NCI-H2107 (cell line): ENCODE results near the gene TMEM204.

Experiments used
- DNase-seq: peaks from one replicate; lab custom pipeline; 2025; lab: John Stamatoyannopoulos, UW

Gene TMEM204

DNA sequence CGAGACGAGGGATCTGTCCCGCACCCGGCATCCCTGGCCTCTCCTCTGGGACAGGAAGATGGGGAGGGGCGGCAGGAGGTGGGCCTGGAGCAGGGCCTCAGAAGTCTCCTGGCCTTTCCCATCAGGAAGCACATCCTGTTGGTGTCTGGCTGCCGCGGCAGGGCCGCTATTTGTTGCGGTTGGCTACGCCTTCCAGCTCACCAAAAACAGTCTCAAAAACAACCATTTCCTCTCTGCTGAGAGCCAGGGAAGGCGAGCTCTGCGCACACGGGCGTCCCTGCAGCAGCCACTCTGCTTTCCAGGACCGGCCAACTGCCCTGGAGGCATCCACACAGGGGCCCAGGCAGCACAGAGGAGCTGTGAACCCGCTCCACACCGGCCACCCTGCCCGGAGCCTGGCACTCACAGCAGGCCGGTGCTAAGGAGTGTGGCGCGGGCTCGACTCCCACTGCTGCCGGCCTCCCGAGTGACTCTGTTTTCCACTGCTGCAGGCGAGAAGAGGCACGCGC lies at the start of gene TMEM204:
TMEM204 (plus strand) TSS at position 224 of the 509 bp plus-strand sequence. CDS start 610 bp downstream, outside the sequence.
- no peak for DNase-seq

DNA sequence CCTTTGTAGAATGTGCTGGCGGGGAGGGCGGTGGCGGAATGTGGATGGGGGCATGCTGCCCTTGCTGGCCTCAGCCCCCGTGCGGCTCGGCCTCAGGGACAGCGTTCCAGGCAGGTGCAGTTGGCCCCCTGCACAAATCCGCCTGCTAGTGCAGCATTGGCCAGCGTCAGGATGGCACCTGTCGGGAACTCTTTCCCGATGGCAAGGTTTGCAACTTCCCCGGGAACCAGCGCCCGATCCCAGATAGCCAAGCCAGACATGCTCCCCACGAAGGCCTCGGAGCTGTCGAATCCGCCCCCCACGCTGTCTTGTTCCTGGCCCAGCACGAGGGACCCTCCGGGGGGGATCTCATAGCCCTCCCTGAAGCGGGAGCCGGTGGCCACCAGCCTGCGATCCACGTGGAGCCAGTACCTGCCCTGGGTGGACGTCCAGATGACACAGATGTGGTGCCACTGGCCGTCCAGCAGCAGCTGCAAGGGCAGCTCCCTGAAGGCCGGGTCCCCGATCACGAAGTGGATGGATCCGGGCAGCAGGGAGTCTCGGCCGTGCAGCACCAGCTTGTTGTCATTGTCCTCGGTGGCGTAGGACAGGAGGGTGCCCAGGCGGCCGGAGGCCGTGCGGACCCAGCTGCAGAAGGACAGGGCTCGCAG lies 47.5 kb upstream of the TMEM204 start:
- no peak for DNase-seq

DNA sequence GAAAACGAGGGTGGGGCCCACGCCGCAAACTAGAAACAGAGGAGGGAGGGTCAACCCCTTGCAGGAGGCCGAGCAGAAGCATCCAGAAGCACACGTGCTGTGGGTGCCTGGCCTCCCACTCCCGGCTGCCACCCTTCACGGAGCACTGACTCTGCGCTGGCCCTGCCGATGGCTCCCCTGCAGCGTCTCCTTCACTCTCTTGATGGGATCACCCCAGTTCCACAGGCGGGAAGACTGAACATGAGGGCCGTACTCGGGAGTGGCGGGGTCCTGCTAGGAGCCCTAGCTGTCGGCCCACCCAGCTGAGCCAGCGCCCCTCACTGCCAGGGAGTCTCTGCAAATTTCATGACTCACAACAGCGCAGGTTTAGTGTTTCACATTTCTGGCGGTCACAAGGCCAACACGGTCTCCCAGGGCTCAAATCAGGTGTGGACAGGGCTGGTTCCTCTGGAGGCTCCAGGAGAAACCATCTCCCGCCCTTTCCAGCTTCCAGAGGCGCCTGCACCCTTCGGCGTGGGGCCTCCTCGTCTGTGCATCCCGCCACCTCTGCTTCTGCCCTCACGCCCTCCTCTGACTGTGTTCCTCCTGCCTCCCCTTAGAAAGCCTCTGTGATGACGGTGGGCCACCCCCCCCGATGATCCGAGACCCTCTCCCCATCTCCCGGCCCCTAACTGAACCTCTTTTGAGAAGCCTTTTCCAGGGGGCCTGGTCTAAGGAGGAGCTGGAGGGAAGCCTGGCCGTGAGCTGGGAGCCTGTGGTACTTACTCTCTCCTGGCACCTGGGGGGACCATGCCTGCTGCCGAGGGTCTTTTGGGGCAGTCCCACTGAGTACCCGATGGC lies 46.7 kb upstream of the TMEM204 start:
- no peak for DNase-seq

DNA sequence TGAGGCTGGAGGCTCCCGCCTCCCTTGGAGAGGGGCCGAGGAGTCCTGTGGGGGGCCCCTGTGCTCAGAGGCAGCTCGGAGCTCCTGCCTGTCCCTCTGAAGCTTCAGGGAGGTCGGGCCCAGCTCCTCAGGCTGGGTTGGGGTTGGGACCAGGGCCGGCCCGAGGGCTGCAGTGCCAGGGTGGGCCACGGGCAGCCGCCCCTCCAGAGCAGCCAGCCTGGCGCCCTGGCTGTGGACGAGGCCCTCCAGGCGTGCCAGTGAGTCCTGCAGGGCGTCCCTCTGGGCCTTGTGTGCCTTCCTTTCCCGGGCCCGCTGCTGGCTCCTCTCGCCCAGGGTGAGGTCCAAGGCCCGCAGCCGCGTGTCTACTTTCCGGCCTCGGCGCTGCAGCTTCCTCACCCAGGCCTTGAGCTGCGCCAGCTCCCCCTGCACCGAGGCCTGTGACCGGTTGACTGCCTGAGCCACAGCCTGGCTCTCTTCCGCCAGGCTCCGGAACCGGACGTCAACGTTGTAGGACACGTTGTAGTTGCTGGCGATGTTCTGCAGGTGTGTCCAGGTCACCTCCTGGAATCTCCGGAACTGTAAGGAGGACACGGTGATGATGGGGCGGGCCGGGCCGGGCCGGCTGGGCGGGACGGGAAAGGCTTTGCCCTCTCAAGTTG lies 45.9 kb upstream of the TMEM204 start:
- no peak for DNase-seq

DNA sequence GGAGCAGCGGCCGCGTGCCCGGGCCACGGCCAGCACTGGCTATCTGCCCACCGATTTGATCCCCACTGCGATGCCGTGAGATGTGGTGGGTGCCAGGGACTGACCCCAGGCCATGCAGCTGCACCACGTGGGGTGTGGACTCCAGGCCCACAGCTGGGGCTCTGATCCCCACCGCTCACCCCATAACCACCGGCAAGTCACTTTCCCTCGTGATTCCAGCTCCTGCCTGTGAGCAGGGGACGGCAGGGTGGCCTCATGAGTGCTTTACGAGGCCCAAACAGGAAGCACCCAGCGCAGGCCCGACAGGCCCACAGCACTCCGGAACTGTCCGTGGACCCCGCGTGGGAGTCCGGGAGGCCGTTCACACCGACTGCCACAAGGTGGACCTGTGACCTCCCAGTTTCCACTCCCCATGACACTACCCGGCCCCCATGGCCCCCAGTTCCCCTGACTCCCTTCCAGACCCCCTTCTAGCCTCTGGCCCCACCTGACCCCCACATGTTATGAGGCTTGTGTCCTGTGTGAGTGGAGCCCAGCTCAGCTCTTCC lies 45.3 kb upstream of the TMEM204 start:
- no peak for DNase-seq

DNA sequence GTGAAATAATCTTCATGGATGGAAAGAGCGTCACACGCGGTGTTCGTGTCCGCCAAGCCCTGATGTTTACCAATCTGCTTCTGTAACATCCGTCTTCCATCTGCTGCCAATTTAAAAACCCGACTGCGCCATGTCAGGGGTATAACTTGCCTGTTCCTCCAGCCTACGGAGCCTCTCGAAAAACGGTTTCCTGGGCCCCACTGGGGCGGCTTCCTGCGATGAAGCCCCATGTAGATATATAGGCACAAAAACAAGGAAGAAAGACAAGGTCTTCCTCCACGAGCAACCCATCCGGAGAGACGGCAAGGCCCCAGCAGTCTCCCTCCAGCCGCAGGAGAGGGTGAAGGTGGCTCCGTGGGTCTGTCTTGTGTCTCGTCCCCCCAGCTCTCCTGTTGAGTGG lies 44.8 kb upstream of the TMEM204 start, which contains the start of gene PTX4:
PTX4 (minus strand) TSS at position 326 of the 400 bp plus-strand sequence; CDS start at position 291, 35 bp downstream.
- no peak for DNase-seq

DNA sequence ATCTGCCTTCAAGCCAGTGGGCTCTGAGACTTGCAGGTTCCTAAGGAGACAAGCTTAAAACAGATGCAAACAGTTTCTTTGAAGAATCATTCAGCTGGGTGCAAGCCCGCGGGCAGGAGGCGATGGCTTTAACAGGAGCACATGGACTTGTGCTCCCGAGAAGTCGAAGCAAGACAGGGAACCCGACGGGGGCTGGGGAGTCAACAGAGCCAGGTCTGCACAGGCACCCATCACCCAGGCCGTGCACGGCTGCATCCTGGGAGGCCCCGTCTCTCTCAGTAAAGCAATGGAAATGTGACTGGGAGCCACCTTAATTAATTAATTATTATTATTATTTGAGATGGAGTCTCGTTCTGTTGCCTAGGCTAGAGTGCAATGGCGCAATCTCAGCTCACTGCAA lies 44.4 kb upstream of the TMEM204 start:
- DNase-seq: no peak

DNA sequence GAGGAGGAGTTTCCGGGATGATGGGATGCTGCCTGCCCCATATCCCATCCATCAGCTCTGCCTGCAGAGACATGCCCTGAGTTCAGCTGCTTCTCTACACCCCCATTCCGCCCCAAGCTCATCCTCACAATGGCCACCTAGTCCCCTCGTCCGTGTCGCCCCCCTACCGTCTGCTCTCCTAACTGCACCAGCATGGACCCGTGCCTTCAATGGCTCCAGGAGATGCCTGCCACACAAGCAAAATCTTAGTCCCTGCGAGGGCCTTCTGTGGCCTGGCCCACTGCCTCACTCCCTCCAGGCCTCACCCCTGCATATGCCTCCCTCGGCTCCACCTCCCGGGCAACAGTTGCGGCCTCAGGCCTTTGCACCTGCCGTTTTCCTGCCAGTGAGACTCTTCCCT lies 42.1 kb upstream of the TMEM204 start:
- DNase-seq: no peak

DNA sequence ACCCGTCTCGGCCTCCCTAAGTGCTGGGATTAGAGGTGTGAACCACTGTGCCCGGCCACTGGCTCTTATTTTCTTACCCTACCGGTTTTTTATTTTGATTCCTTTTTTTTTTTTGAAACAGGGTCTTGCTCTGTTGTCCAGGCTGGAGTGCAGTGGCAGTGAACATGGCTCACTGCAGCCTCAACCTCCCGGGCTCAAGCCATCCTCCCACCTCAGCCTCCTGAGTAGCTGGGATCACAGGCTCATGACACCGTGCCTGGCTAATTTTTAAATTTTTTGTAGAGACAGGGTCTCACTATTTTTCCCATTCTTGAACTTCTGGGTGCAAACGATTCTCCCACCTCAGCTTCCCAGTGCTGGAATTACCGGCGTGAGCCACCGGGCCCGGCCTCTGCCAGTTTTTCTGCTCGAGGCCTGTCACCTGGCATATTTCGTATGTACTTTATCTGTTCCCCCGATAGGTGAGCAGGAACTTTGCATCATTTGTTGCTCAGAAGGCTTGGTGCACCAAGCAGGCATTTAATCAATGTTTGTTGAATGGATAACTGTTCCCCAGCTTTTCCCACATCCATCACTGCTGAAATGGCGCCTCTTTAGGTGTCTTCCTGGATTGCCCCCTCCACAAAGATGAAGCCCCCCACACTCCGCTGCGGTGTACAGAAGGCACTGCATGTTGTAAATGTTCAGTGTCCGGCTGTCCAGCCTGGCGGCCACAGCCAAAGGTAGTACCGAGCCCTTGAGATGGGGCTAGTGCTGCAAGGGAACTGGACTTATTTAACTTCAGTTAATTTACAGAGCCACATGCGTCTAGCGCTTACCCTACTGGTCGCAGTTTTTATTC lies 41.2 kb upstream of the TMEM204 start:
- DNase-seq: no peak

DNA sequence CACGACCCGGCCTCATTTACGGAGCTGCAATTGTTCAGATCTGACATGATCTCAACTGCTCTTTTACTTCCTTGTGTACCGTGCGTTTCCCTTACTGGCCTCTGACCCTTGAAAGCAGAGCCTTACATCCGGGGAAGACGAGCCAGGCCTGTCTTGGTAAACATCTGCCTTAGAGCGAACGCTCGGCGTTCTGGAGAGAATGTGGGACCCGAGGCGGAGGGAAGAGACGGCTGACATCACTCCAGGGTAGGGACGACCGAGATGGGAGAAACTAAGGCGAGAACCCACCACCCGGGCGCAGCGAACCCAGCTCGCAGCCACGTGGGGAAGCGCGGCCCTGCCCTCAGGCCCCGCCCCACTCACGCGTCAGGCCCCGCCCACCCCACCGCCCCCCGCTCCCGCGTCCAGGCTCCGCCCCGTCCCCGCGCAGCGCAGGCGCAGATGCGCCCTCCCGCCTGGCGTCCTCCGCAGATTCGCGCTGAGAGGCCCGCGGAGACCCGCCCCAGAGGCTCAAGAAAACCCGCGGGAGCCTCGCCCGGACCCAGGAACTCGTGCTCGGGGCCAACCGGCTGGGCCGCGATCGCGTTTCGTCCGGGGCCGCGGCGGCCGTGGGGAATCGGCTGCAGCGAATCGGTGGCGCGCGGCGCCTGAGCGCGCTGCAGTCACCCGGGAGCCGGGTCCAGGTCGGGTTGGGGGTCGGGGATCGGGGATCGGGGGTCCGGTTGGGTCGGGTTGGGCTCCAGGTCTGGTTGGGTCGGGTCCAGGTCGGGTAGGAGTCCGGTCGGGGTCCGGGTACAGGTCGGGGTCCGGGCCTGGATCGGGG lies 40.3 kb upstream of the TMEM204 start, which contains the start of gene TELO2:
TELO2 (plus strand) TSS at position 438 of the 823 bp plus-strand sequence. CDS start 922 bp downstream, outside the sequence.
- peak; percentile 57 for DNase-seq

DNA sequence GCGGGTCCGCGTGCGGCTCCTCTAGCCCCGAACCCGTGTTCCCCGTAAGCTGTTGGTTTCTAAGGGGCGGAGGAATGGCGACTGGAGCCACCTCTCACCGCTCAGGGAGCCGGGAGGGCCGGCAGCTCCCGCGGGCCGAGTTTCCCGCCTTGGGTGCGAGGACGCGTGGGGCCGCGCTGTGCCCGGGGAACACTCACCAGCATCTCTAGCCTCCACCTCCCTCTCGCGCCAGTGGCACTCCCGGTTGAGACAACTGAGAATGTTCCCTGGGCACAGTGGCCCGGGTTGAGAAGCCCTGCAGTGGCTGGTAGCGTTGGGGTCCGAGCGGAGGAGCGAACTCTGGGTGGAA lies 39.7 kb upstream of the TMEM204 start:
- DNase-seq: no peak

DNA sequence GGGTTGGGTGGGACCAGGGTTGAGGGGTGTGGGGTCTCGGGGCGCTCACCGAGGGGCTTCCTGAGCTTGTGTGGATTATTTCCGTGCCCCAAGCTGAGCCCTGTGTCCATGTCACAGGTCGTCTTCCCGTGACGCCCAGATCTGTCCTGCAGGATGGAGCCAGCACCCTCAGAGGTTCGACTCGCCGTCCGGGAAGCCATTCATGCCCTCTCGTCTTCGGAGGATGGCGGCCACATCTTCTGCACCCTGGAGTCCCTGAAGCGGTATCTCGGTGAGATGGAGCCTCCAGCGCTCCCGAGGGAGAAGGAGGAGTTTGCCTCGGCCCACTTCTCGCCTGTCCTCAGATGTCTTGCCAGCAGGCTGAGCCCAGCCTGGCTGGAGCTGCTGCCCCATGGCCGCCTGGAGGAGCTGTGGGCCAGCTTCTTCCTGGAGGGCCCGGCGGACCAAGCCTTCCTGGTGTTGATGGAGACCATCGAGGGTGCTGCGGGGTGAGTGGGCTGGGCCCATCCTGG lies 39.3 kb upstream of the TMEM204 start:
- no peak for DNase-seq

DNA sequence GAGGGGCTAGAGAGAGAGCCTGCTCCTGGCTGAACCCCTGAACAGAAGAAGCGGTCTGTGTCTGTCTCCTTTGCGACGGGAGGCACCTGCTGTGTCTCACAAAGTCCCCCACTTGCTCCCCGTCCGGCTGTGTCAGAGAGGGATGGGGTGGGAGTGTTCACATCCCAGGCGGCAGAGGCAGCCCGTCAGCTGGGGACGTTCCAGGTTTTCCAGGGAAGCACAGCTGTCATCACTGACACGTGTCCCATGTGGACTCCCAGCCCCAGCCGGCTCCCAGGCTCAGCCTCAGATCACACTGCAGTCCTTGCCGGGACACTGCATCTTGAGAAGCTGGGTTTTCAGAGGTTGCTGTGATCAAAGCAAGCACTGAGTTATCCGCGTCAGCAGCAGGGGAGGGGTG lies 38.8 kb upstream of the TMEM204 start:
- no peak for DNase-seq

DNA sequence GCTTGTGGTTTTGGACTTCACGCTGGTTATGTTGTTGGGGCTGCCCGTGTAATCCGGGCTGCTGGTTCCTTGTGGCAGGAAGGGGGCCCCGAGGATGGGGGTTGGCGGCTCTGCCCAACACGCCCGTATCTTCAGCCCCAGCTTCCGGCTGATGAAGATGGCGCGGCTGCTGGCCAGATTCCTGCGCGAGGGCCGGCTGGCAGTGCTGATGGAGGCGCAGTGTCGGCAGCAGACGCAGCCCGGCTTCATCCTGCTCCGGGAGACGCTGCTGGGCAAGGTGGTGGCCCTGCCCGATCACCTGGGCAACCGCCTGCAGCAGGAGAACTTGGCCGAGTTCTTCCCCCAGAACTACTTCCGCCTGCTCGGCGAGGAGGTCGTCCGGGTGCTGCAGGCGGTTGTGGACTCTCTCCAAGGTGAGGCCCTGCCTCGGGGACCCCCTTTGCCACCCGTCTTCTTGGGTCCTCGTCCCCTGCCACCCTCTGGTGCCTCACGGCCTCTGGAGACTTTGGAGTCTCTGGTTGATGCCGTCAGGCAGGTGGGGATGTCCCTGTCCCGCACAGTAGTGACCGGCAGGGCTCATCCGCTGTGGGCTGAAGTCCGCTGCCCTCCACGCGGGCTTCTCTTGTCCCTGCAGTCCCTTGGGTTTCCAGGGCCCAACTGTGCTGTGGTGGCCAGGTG lies 38.1 kb upstream of the TMEM204 start:
- DNase-seq: no peak

DNA sequence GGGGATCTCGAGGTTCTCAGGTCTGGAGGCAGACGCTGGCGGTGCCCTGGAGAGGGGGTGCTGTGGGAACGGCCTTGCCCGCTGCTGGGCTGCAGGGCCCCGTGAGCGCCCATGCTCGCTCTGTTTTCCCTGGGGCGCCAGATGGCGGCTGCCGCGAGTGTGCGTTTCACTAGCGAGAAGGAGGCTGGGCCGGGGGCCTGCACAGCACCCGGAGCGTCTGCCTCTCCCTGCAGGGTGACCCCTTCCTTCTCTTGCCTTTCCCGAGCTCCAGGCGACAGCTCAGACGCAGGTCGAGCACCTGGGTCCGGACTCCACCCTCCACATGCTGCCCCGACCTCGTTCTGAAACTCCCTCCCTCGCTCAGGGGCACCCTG lies 37.6 kb upstream of the TMEM204 start:
- no peak for DNase-seq

DNA sequence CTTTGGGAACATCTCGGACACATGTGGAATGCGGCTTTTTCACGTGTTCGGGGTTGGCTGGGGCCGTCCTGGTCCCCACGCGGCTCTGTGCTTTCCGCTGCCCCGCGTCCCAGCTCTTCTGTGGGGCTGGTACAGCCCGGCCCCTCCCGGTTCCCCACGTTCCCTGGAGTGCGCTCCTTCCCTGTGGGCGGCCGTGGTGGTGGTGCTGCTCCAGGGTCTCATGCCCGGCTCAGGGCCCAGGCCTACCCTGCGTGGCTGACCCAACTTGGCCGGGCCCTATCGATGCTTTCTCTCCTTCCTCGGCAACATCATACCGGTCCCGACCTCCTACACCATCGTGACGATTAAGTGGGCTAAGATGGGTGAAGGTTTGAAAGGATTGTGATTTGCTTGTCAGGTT lies 37.0 kb upstream of the TMEM204 start:
- no peak for DNase-seq

DNA sequence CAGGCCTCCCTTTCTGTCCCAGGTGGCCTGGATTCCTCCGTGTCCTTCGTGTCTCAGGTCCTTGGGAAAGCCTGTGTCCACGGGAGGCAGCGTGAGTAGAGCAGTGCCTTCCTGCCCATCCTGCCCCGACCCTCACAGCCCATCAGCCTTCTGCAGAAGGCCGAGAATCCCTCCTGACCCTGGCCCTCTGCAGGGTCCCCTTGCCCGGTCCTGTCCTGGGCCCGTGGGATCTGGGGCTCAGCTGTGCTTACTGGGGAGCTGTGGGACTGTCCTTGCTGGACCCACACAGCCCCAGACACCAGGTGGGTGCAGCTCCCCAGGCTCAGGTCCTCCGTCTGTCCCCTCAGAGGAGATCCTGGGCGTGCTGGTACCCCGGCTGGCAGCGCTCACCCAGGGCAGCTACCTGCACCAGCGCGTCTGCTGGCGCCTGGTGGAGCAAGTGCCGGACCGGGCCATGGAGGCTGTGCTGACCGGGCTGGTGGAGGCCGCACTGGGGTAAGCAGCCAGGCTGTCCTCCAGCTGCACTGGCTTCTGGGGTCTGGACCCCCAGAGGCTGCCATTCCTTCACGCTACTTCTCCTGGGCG lies 36.4 kb upstream of the TMEM204 start:
- DNase-seq: no peak

DNA sequence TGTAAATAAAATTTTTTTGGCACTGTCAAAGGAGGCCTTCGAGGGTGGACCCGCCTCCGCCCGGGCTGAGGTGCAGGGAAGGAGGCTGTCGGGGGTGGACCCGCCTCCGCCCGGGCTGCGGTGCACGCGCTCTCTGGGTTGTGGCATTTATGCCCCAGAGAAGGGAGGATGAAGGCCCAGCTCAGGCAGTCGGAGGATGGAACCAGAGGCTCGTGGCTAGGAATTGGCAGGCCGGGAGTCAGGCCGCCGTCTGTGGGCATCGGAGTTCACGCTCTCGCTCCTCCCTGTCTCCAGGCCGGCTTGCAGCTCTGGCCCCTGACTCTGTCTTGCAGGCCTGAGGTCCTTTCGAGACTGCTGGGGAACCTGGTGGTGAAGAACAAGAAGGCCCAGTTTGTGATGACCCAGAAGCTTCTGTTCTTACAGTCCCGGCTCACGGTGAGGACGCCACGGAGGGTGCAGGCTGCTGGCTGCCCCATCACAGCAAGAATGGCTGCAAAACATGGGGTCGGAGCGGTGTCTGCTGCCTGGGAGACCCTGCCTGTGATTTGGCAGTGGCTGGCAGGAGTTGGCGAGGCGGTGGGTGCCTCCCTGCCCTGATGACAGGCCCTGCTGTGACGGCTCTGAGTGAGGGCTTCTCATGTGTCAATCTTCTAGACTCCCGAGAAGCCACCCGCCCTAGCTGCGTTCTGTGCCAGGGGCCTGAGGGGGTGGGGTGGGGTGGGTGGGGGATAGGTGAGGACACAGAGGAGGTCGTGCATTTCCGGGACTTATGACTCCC lies 34.4 kb upstream of the TMEM204 start:
- no peak for DNase-seq
